ENCODE measurements around the gene ZNF423.

Gene ZNF423

GRCh38 chr16:49836218-49836617, 19.7 kb downstream of the ZNF423 start:
- no peak overlapping the region for H3K9ac ChIP-seq (ENCODE audit: low read length)
- H4K20me1 ChIP-seq (ENCODE audit: insufficient read depth, low read length) = no peaks in the 10 kb centered on the region
- H3K4me2 ChIP-seq (ENCODE audit: low read length) = no peak overlapping the region
- H3K36me3 ChIP-seq (ENCODE audit: insufficient read depth, low read length) = no peaks in the 10 kb centered on the region
- TF ChIP-seq CTCF (IDR thresholded peaks at IDR 0.05; ENCODE audit: low read length) (no peak), EZH2 (IDR thresholded peaks at IDR 0.05; ENCODE audit: borderline replicate concordance, low read length) (no peak)
- H3K27me3 ChIP-seq (ENCODE audit: insufficient read depth, low read length) = no peaks in the 10 kb centered on the region
- no peak overlapping the region for H3K27ac ChIP-seq (ENCODE audit: low read depth, low read length, poor library complexity, severe bottlenecking)
- H3F3A ChIP-seq (ENCODE audit: insufficient read depth, low read length) = no peaks in the 10 kb centered on the region
- H2AFZ ChIP-seq (ENCODE audit: low read length) = no peak overlapping the region
- no peak overlapping the region for H3K4me3 ChIP-seq (ENCODE audit: low read depth, low read length, poor library complexity, severe bottlenecking)
- H3K9me2 ChIP-seq (ENCODE audit: low read depth, low read length) = no peaks in the 10 kb centered on the region
- H3K9me3 ChIP-seq (ENCODE audit: low read length) = no peaks in the 10 kb centered on the region
- H3K4me1 ChIP-seq (ENCODE audit: insufficient read depth, low read length, severe bottlenecking) = no peaks in the 10 kb centered on the region
- H3K79me2 ChIP-seq (ENCODE audit: insufficient read depth, low read length) = no peaks in the 10 kb centered on the region

GRCh38 chr16:49835161-49835777, 20.6 kb downstream of the ZNF423 start:
- H3K4me2 ChIP-seq (ENCODE audit: low read length) = no peak overlapping the region
- no peak overlapping the region for H3K4me3 ChIP-seq (ENCODE audit: low read depth, low read length, poor library complexity, severe bottlenecking)
- TF ChIP-seq CTCF (IDR thresholded peaks at IDR 0.05; ENCODE audit: low read length) (no peak), EZH2 (IDR thresholded peaks at IDR 0.05; ENCODE audit: borderline replicate concordance, low read length) (no peak)
- H3K27me3 ChIP-seq (ENCODE audit: insufficient read depth, low read length) = no peaks in the 10 kb centered on the region; the same call in 1 of the 2 replicates
- no peak overlapping the region for H3K9ac ChIP-seq (ENCODE audit: low read length)
- H3F3A ChIP-seq (ENCODE audit: insufficient read depth, low read length) = no peaks in the 10 kb centered on the region
- no peaks in the 10 kb centered on the region for H4K20me1 ChIP-seq (ENCODE audit: insufficient read depth, low read length)
- H3K4me1 ChIP-seq (ENCODE audit: insufficient read depth, low read length, severe bottlenecking) = no peaks in the 10 kb centered on the region
- H3K27ac ChIP-seq (ENCODE audit: low read depth, low read length, poor library complexity, severe bottlenecking) = no peak overlapping the region
- no peak overlapping the region for H2AFZ ChIP-seq (ENCODE audit: low read length)
- H3K36me3 ChIP-seq (ENCODE audit: insufficient read depth, low read length) = no peaks in the 10 kb centered on the region
- H3K9me2 ChIP-seq (ENCODE audit: low read depth, low read length) = no peaks in the 10 kb centered on the region
- H3K79me2 ChIP-seq (ENCODE audit: insufficient read depth, low read length) = no peaks in the 10 kb centered on the region
- no peaks in the 10 kb centered on the region for H3K9me3 ChIP-seq (ENCODE audit: low read length)

GRCh38 chr16:49834531-49835151, 21.3 kb downstream of the ZNF423 start:
- Histone ChIP-seq H2AFZ (ENCODE audit: low read length) (no peak overlapping the region), H3F3A (ENCODE audit: insufficient read depth, low read length) (no peaks in the 10 kb centered on the region), H3K27ac (ENCODE audit: low read depth, low read length, poor library complexity, severe bottlenecking) (no peak overlapping the region), H3K4me2 (ENCODE audit: low read length) (no peak overlapping the region), H3K4me1 (ENCODE audit: insufficient read depth, low read length, severe bottlenecking) (no peaks in the 10 kb centered on the region), H3K79me2 (ENCODE audit: insufficient read depth, low read length) (no peaks in the 10 kb centered on the region), H3K4me3 (ENCODE audit: low read depth, low read length, poor library complexity, severe bottlenecking) (no peak overlapping the region), H3K9ac (ENCODE audit: low read length) (no peak overlapping the region), H3K9me3 (ENCODE audit: low read length) (no peaks in the 10 kb centered on the region), H3K27me3 (ENCODE audit: insufficient read depth, low read length) (no peaks in the 10 kb centered on the region; the same call in 1 of the 2 replicates), H4K20me1 (ENCODE audit: insufficient read depth, low read length) (no peaks in the 10 kb centered on the region), H3K9me2 (ENCODE audit: low read depth, low read length) (no peaks in the 10 kb centered on the region), H3K36me3 (ENCODE audit: insufficient read depth, low read length) (no peaks in the 10 kb centered on the region)
- TF ChIP-seq CTCF (IDR thresholded peaks at IDR 0.05; ENCODE audit: low read length) = no peak
- no peak for TF ChIP-seq EZH2 (IDR thresholded peaks at IDR 0.05; ENCODE audit: borderline replicate concordance, low read length)
